VCaP (cell line): Measurements from ENCODE around the gene PPP1R1C.
"Not testable (repeated sequence)": the region's sequence is repeated elsewhere in the genome, so short reads cannot be mapped to it uniquely, and the experiment has no call there.

Experiments
- H3K27ac ChIP-seq: fragments of 450-650 bp; 2 replicates; pipeline ENCODE4 v1.5.1; 2017
- CTCF ChIP-seq: fragments of 450-650 bp; conservative IDR thresholded peaks from 2 replicates; pipeline ENCODE4 v1.5.1; 2017; ENCODE audit warnings: mild to moderate bottlenecking, moderate library complexity

Gene PPP1R1C

DNA sequence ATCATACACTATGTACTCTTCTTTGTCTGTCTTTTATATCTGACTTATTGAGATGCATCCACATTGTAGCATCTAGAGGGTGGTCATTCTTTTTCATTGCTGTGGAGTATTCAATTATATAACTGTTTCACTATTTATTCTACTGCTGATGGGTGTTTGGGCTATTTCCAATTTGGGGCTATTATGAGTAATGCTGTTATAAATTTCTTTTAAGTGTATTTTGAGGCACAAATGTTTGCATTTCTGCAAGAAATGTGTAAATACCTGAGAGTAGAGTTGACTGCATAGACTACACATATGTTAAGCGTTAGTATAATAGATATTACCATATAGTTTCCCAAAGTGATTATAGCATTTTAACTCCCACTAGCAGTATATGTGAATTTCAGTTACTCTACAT, 26.9 kb upstream of the PPP1R1C start:
- no peak for TF ChIP-seq CTCF

DNA sequence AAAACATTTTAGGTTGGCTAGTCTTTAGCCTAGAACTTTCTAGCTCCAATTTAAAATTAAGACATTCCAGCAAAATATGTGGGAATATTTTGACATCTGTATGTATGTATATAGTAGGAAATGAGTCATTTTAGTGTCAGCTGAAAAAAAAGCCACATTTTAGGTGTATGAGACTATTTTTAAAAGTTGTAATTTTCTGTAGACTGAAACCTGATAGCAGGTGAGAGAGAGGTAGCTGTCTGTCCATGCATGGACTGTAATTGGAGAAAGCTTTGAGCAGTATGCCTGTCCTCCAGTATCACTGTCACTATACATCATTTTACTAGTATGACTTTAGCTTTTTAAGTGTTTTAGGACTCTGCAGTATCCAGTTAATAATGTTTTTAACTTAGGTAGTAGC, 26.1 kb upstream of the PPP1R1C start:
- no peak overlapping the region for H3K27ac ChIP-seq
- TF ChIP-seq CTCF: no peak

More for the DNA sequence above, 26.9 kb upstream of the PPP1R1C start:
- no peak overlapping the region for H3K27ac ChIP-seq

GRCh38 chr2:181961167-181961566, 24.5 kb upstream of the PPP1R1C start:
- H3K27ac ChIP-seq: not testable (repeated sequence)

DNA sequence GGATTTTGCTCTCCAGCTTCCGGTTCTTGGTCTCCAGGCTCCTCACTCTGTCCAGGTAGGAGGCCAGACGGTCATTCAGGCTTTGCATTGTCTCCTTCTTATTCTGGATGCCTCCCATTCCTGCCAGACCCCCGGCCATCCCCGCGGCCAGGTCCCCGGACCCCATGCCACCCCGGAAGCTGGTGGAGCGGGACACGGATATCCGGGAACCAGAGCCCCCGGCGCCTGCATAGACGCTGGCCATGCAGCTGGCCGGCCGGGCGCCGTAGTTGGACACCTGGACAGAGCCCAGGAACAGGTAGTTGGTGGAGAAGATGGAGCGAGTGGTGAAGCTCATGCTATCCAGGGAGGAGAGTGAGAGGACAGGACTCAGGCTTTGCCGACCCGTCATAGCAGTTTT, 23.5 kb upstream of the PPP1R1C start:
- H3K27ac ChIP-seq: no peak overlapping the region
- no peak for TF ChIP-seq CTCF

- H3K27ac ChIP-seq: no peak overlapping the region
- no peak for TF ChIP-seq CTCF
Observed at GRCh38 chr2:181970160-181970794, 15.4 kb upstream of the PPP1R1C start.

- TF ChIP-seq CTCF: no peak
- H3K27ac ChIP-seq: no peak overlapping the region
Observed at GRCh38 chr2:181971032-181971431, 14.6 kb upstream of the PPP1R1C start.

DNA sequence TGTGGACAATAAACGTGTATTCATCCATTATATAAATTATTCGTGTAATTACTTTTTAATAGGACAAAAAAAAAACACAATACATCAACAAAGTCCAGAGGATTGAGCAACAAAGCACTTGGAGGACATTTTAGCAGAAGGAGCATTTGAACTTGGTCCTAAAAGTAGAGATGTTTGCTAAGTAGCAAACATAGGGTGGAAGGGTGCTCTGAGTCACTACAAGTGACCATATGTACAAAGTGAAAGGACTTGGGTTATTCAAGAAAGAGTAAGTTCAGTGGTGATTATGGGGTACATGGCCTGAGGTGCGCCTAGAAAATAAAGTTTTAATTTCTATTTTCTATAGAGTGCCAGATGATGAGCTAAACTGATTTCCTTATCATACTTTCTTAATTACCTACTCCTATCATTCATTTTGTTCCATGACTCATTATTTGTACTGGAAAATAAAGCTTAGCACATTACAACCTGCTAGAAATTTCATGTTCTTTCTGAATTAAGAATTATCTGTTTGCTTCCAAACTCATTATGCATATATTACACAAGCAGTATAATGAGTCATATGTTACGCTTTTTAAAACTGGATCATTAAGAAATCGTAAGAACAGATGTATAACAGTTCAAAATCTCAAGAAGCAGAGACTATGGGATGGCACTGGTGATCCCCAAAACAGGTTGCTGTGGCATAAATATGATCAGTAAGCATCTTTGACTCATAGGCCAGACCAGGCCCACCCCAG, 13.1 kb upstream of the PPP1R1C start:
- no peak overlapping the region for H3K27ac ChIP-seq
- no peak for TF ChIP-seq CTCF

DNA sequence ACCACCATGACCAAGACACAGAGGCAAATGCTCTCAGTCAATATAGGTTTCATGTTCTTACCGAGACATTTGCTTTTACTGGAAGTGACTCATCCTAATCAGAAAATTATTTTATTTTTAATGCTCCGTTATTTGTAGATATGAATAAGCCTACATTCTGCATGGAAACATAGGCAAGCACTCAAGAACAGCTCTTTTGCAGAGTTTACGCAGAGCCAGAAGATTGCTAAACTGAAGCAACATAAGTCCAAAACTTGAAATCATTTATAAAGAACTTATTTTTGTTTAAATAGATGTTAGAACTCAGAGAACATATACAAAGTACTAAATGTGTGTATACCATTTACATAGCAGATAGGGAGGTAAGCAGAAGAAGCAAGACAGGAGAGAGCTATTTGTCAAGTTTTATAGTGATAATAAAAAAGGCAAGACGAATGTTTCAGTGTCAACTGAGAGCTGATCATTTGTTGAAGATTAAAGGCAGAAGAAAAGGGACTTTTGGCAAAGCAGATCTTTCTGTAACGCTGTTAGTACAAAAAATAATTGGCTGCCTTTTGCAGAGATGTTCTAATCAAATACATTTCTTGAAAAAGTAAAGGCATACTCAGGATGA, 12.4 kb upstream of the PPP1R1C start:
- H3K27ac ChIP-seq: no peak overlapping the region
- TF ChIP-seq CTCF: no peak
